HG03460 (cell line): ENCODE measurements around the gene FRAS1.
"Not testable (repeated sequence)": the region's sequence is repeated elsewhere in the genome, so short reads cannot be mapped to it uniquely, and the experiment has no call there.

Experiments used
- ATAC-seq: cut with Tn5 transposase; IDR thresholded peaks from one replicate; pipeline ENCODE4 v1.9.1; 2021; ENCODE audit not compliant: unreplicated experiment

Gene FRAS1

DNA sequence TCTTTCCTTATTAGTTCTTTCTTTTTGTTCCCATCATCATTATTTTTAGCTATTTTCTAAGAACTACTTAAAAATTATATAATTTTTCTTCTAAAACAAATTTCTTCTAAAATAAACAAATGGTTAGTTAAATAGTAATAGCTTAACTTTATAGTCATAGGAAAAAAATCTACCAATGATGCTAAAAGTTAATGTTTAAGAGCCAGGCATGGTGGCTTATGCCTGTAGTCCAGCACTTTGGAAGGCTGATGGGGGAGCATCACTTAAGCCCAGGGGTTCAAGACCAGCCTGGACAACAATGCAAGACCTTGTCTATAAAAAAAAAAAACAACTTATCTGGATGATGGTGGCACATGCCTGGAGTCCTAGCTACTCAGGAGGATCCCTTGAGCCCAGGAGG lies 367.3 kb downstream of the FRAS1 start:
- no peak for ATAC-seq

DNA sequence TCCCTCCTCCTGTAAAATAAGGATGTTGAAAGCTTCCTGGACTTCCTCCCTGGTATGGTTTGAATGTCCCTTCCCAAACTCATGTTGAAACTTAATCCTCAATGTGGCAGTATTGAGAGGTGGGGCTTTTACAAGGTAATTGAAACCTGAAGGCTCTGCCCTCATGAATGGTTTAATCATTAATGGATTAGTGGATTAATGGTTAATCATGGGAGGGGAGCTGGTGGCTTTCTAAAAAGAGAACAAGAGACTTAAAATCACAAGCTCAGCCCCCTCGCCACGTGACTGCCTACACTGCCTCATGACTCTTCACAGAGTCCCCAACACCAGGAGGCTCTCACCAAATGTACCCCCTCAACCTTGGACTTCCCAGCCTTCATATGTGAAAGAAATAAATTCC lies 369.8 kb downstream of the FRAS1 start:
- no peak for ATAC-seq

DNA sequence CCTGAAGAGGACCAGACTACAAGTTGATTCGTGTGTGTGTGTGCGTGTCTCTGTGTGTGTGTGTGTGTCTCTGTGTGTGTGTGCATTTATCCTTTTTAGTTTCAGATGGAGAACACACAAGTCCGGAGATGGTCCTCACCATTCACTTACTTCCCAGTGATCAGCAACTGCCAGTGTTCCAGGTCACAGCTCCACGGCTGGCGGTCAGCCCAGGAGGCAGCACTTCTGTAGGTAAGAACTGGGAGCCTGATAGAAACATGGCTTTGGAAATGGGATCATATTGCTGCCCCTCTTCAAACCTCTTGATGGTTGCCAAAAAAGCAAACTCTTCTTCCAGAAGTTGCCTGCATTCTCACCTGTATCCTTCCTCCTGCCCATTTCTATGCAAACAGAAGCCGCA lies 371.9 kb downstream of the FRAS1 start:
- no peak for ATAC-seq

DNA sequence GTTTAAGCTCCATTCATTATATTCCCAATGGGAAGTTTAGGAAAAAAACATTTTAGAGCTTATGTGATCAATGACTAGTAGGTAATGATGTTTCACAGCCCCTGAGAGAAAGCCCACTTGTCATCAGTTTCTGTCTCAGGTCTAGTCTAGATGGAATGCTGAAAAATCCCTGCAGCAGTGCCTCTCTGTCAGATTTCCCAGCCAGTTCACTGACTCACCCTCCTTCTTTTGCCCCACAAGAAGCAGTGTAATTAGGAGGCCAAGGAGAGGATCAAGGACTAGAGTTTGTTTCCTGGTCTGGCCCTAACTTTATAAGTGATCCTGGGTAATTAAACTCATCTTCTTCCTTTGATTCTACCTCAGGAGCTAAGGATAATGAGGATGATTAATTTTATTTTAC lies 375.8 kb downstream of the FRAS1 start:
- no peak for ATAC-seq

DNA sequence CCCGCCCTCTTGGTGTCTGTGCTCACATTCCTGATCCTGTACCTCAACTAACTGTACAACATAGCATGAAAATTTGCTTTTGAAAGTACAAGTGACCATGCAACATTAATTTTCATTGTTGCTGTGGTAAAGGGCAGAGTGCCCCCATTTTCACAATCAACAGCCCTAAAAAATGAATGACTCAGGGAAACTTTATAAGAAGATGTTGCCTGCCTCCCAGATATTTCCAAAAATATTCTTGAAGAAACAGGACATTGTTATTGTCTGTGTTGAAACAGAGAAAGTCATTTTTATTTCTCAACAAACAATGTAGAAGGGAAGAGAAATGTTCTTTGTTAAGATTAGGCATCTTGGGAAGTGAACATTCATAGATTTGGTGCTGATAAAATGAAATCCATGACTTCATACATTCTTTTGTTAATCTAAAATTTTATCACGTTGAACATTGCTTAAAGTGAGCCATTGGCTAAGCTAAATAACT lies 380.5 kb downstream of the FRAS1 start:
- no peak for ATAC-seq

DNA sequence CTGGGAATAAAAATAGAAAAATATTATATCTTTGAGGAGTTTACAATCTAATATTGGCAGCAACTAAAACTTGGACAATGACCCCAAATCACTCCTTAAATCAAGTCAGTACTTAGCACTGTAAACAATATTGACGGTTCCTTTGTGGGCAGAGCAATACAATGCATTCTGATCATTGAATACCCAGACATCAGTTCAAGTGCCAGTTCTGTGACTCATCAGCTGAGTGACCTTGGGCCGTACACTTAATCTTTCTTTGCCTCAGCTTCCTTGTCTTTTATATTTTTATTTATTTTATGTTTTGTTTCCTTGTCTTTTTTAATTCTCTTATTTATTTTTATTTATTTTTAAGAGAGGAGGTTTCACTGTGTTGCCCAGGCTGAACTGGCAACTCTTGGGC lies 382.2 kb downstream of the FRAS1 start:
- ATAC-seq = no peak

DNA sequence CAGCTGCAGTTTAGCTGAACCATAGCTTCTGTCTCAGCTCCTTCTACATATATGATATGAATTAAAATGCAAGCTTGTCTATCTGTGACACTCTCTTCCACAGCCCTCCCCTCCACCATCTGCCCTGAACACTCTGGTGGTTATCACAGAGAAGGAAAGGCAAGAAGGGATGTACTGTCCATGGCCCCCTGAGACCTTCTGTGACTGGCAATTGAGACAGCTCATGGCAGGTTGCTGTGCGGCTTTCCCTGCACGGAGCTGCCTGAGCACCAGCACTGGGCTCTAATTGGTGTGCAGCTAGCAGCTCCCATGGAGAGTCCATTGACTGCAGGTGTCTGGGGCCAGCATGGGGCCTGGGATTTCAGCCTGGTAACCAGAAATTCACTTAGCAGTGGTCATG lies 384.6 kb downstream of the FRAS1 start:
- no peak for ATAC-seq

DNA sequence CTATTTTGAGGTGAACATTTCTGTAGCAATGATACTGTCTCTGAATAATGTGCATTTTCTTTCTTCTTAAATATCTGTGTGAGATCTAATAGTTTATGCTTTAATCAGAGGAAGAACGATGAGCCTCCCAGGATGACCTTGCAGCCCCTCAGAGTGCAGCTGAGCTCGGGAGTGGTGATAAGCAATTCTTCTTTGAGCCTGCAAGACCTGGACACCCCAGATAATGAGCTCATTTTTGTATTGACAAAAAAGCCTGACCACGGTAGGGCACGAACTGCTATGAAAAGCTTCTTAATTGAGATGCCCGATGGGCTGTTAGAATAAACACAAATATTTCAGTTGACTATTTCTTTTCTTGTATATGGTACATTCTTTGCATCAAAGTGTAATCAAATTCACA lies 389.5 kb downstream of the FRAS1 start:
- no peak for ATAC-seq

DNA sequence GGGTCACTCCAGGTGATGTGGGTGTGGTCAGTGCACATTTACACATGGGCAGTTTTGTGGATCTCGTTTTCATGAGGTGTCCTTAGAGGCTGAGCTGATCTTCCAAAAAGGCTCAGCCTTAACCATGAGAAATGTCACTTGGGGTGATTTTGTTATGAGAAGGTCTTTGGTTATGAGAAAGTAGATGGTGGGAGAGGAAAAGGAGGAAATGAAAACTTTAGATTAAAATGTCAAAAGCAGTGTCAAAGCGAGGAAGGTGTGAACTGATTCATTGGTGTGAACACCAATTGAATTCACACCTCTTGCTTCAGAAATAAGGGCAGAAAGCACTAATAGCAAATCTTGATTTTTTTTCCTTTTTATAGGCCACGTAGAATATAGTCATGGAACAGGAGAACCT lies 394.3 kb downstream of the FRAS1 start:
- ATAC-seq = no peak

DNA sequence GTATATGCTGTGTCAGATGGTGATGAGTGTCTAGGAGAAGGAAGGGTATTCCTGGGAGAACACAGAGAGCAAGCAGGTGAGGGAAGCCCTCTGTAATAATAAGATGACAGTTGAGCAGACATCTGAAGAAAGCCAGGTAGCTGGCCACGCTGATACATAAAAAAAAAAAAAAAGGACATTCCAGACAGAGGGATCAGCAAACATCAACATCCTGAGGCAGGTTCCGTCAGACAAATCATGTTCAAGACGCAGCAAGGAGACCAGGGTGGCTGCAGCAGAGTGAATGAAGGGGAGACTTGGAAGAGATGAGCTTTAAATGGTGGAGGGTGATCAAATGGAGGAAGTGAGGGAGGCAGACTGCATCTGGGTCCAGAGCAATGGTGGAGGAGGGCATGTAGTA lies 396.9 kb downstream of the FRAS1 start:
- no peak for ATAC-seq

DNA sequence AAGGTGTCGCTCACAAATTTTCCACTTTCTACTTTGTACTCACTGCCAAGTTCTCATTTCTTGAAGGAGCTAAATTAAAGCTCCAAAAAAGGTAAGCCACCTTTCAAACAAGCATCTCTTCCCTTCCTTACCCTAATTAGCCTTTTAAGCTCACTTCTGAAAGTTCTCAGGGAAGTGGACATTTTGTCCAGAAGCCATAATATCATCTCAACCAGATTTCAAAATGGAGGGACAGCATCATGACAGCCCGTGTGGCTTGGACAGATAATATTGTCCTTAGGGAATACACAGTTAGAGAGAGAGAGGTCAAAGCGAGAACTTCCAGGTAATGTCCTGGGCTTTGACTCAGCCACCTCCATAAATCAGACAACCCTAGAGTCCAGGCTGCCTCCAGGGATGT lies 400.6 kb downstream of the FRAS1 start:
- ATAC-seq = no peak

DNA sequence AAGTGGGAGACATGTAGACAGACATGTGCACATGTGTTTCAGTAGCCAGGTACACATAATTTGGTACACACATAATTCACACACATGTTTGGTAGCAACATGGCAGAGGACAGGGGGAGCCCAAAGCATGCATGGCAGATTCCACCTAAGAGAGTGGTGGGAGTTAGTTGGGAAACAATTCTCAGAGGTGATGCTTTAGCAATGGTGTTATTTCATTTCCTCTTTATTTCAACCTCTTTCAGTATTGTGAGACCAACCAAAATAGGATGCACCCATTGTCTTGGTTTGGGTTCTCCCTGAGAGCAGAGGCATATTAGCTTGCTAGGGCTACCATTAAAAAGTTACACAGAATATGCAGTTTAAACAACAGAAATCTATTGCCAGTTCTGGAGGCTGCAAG lies 402.2 kb downstream of the FRAS1 start:
- ATAC-seq = no peak

DNA sequence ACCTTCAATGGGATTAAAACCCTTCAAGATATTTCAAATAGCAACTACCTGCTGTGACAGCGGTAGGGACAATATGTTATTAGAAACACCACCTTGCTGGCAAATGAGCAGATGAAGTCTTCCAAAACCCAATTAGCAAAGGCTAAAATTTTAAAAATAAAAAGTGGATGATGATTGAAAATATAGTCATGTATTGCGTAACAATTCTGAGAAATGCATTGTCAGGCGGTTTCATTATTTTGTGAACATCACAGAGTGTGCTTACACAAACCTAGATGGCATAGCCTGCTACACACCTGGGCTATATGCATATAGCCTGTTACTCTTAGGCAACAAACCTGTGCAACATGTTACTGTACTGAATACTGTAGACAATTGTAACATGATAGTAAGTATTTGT lies 403.2 kb downstream of the FRAS1 start:
- no peak for ATAC-seq

DNA sequence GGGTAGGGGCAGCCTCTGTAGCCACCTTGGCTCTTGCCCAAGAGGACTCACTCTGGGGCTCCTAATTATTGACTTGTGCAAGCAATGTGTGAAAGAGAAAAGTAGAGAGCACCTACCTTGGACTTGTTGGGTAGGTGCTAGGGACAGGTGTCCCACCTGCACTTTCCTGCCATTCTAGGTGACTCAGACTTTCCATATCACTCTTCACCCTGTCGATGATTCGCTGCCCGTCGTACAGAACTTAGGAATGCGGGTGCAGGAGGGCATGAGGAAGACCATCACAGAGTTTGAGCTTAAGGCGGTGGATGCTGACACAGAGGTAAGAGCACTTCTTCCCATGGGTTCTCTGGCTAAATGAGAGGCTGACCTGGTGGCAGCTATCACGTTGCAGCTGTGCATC lies 407.1 kb downstream of the FRAS1 start:
- ATAC-seq = no peak

DNA sequence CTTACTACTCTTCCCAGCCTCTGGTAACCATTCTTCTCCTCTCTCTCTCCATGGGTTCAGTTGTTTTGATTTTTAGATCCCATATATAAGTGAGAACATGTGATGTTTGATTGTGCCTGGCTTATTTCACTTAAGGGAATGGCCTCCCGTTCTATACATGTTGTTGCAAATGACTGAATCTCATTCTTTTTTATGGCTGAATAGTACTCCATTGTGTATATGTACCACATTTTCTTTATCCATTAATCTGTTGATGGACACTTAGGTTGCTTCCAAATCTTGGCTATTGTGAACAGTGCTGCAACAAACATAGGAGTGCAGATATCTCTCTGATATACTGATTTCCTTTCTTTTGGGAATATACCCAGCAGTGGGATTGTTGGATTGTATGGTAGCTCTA lies 410.1 kb downstream of the FRAS1 start:
- ATAC-seq = not testable (repeated sequence)

DNA sequence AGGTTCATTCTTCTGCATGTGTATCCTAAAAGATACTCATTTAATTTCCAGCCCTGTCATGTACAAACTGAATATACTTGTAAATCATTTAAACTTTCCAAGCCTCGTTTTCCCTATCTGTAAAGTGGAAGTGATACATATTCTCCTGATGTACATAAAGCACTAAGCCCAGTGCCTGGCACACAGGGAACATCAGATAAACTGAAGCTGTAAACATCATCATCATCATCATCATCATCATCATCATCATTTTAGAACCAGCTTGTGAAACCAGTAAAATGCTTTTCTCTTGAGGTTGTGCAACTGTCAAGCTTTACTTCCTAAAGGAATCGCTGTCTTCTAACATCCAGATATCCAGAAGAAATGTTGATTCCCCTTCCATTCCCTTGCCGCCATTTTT lies 411.1 kb downstream of the FRAS1 start:
- ATAC-seq = no peak

DNA sequence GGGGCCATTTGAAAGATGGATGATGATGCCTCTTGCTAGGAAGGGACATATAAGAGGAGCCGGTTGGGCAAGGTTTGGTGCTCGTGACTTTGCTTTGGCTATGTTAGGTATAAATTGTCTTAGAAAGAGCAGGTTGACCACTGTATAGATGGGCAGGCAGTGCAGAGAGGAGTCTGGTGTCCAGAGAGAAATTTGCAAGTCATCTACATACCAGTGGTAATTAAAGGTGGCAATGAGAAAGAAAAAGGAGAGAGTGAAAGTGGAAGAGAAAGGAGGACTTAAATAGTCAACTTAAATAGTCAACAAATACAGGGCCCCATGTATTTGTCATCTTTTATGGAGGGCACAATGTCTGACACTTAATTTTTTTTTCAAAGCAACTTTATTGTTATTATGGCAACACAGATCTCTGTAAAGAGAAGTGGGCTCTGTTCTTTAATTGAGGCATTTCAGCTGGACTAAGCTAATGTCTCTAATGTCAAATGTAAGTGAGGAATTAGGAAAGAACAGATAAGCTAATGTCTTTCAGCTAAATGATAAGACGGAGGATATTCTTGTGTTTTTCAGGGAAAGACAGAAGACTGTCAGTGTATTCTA lies 419.1 kb downstream of the FRAS1 start:
- ATAC-seq = no peak

DNA sequence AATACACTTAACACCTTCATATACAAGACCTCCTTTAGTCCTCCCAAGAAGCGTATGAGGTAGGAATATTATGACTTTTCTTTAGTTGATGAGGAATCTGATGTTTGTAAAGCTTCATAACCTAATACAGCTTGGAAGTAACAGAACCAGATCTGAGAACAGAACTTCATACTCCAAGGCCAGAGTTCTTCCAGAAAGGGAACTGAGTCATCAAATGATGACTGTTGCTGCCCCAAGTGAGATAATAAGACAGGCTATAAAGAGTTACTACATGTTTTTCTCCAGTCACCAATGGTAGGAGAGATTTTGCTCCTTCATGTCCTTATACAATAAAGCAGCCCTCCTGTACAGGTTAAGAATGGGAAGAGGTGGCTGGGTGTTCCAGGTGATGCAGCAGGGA lies 420.2 kb downstream of the FRAS1 start:
- no peak for ATAC-seq

DNA sequence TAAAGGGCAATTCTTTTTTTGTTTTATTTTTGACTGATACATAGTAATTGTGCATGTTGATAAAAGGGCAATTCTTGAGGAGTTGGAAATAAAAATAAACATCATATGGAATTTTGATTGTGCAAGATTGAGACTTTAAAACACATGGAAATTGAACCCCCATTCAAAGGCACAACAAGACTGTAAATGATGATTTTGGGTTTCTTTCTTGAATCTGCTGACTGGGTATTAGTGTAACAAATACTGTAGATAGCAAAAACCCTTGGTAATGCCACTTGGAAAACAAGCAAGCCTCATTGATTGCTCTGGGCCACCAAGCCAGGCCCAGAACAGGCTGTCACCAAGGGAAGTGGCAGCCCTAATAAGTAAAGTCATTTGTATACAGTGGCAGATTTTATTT lies 421.4 kb downstream of the FRAS1 start:
- ATAC-seq = no peak

DNA sequence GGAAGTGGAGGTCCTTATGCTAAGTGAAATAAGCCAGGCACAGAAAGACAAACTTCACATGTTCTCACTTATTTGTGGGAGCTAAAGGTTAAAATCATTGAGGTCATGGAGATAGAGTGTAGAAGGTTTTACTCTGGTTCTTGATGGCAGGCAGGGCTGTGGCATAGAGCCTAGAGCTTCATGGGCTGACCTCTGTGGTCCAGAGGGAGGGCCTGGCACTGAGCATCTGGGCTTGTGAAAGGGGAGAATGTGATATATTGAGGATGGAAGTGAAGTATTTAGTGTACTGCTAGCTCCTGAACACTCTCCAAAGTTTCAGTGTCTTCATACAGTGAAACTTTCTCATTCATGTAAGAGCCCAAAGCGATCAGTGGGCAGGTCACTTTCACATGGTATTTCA lies 423.2 kb downstream of the FRAS1 start:
- ATAC-seq = no peak

DNA sequence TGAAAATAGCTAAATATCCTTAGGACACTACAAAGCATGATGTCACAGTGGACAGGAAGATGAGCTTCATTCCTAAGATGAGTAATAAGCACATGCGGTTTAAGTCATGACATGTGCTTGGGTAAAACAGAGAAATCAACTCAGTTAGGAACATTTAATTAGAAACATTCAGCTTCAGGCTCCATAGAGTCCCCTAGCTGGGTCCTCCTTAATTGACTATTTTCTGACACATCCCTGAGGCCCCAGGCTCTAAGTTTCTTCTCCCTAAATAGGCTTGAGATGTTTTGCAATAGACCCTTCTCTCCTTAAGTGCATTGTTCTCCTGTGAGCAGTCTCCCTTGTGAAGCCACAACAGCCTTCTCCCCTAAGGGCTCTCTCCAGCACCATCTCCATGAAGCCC lies 424.1 kb downstream of the FRAS1 start:
- ATAC-seq = no peak

DNA sequence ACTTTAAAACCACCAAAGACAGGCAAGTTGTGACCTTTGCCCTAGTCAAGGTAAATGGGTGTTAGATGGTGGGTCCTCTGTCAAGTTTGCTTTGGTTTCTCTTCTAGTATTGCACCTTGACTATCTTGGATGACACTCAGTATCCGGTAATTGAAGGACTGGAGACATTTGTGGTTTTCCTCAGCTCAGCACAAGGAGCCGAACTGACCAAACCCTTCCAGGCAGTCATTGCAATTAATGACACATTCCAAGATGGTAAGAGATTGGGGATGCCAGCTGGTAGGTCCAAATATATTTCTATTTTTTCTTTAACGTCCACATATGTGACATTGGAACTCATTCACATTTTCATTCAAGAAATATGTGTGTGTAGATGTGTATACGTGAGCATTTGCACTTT lies 425.2 kb downstream of the FRAS1 start:
- no peak for ATAC-seq

DNA sequence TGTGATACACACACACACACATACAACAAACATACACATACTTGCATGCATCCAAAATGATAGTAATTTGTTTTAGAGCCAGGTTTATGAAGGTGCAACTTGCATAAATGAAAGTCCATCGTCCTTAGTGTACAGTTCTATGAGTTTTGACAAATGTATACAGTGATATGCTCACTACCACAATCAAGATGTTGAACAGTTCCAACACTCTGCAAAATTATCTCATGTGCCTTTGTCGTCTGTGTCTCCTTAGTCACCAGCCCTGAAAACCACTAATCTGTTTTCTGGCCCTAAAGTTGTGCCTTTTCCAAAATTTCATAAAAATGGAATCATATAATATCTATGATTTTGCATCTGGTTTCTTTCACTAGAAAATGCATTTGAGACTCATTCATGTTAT lies 426.7 kb downstream of the FRAS1 start:
- no peak for ATAC-seq

DNA sequence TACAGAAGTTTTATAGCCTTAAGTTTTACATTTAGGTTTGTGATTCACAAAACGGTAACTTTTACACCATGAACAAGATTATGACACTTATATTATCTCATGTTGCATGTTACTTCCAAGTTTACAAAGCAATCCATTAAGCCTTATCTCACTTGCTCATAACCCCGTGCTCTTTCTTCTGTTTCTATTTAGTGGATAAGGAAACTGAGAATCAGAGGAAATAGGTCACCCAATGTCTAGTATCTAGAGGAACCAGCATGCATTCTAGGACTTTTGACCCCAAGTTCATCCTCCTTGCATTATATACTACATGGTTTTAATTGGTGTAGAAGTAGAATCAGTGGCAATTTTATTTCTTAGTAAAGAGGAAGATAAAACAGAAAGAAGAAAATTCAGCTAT lies 427.5 kb downstream of the FRAS1 start:
- no peak for ATAC-seq
